T-cell (primary cell): Measurements from ENCODE around the gene PLSCR2. TPM values are rescaled to one million over a fixed set of nuclear protein-coding genes. Genes with fewer than 3 reads are reported as not detected.
A peak's percentile ranks its signal among the peaks of the same experiment; 100 is the strongest.
"Not testable (repeated sequence)": the region's sequence is repeated elsewhere in the genome, so short reads cannot be mapped to it uniquely, and the experiment has no call there.

ENCODE experiments used
- ATAC-seq, 4 experiments: fragments of 200-7000 bp in 3 of 4; fragments of 150-1000 bp in 1 of 4; cut with Tn5 transposase; replicated peaks in 1 of 4; 1 replicate in 3 of 4; 2 replicates in 1 of 4; pipeline ENCODE4 v1.10.0; 2021; ENCODE audit warnings: moderate library complexity in 3 of 4, mild to moderate bottlenecking in 2 of 4, moderate number of reproducible peaks in 1 of 4
- CTCF ChIA-PET, 2 donors: fragments of 300-600 bp; sonication (Branson Sonifier 250); formaldehyde crosslinking; loops; one replicate each; lab custom pipeline; 2022; ENCODE audit warnings: antibody characterized with exemption in 2 of 2; lab: Charles Lee
- POLR2A ChIA-PET, 2 donors: fragments of 300-600 bp; sonication (Branson Sonifier 250); formaldehyde crosslinking; loops; one replicate each; lab custom pipeline; 2022; ENCODE audit warnings: antibody characterized with exemption in 2 of 2; lab: Charles Lee
- DNase-seq, 35 experiments: peaks; one replicate each; pipeline versions ENCODE4 v3.0.0 to v3.0.0-alpha.2; 2013 to 2023
- H3K27ac ChIP-seq: one replicate; pipeline ENCODE4 v1.5.1; 2013; ENCODE audit warnings: low read length
- H3K27me3 ChIP-seq, 2 experiments: replicated peaks in 1 of 2; 1 replicate in 1 of 2; 2 replicates in 1 of 2; pipeline versions ENCODE4 v1.6.1 to v1.7.0; 2013; ENCODE audit warnings: low read length in 1 of 2, mixed read lengths in 1 of 2; ENCODE audit not compliant: control insufficient read depth in 2 of 2, insufficient read depth in 2 of 2; ENCODE audit errors: extremely low read depth in 1 of 2
- H3K36me3 ChIP-seq, 2 donors: 1 replicate in 1 of 2; 2 replicates in 1 of 2; pipeline versions ENCODE4 v1.6.1 to v1.7.0; 2013; ENCODE audit warnings: low read length in 1 of 2; ENCODE audit not compliant: control insufficient read depth in 2 of 2, insufficient read depth in 1 of 2; ENCODE audit errors: extremely low read depth in 1 of 2
- H3K4me1 ChIP-seq, 2 experiments: 1 replicate in 1 of 2; 2 replicates in 1 of 2; pipeline versions ENCODE4 v1.6.1 to v1.7.0; 2013; ENCODE audit warnings: low read length in 2 of 2, mixed read lengths in 1 of 2; ENCODE audit not compliant: insufficient read depth in 2 of 2, control insufficient read depth in 1 of 2; ENCODE audit errors: extremely low read depth in 1 of 2
- H3K4me3 ChIP-seq, 2 donors: 1 replicate in 1 of 2; 2 replicates in 1 of 2; pipeline versions ENCODE4 v1.5.1 to v1.7.0; 2013; ENCODE audit warnings: mild to moderate bottlenecking in 2 of 2, low read length in 1 of 2, moderate library complexity in 1 of 2; ENCODE audit not compliant: control insufficient read depth in 1 of 2; ENCODE audit errors: extremely low read depth in 1 of 2
- H3K9me3 ChIP-seq: 2 replicates; pipeline ENCODE4 v1.7.0; 2013
- H3K27ac Mint-ChIP-seq, 2 donors: one replicate each; pipeline ENCODE4 v1.8.0; 2020 to 2021; ENCODE audit warnings: mild to moderate bottlenecking in 2 of 2, mixed read lengths in 2 of 2
- H3K27me3 Mint-ChIP-seq, 2 donors: one replicate each; pipeline ENCODE4 v1.8.0; 2021 to 2022; ENCODE audit warnings: mixed read lengths in 2 of 2
- H3K36me3 Mint-ChIP-seq: one replicate; pipeline ENCODE4 v1.8.0; 2021; ENCODE audit warnings: mixed read lengths
- H3K4me1 Mint-ChIP-seq, 3 donors: one replicate each; pipeline ENCODE4 v1.8.0; 2020 to 2022; ENCODE audit warnings: mixed read lengths in 3 of 3, mild to moderate bottlenecking in 1 of 3
- H3K4me3 Mint-ChIP-seq, 3 donors: one replicate each; pipeline ENCODE4 v1.8.0; 2020 to 2022; ENCODE audit warnings: mild to moderate bottlenecking in 3 of 3, mixed read lengths in 3 of 3, moderate library complexity in 3 of 3
- H3K9me3 Mint-ChIP-seq, 3 donors: one replicate each; pipeline ENCODE4 v1.8.0; 2020 to 2022; ENCODE audit warnings: mixed read lengths in 3 of 3
- WGBS: methylation state at CpG from one replicate; pipeline ENCODE4 v1.1.5; 2013; ENCODE audit warnings: missing lambda C conversion rate; ENCODE audit not compliant: insufficient coverage; 5-methylcytosine and 5-hydroxymethylcytosine counted together
- total RNA-seq, 35 experiments: library from RNA in 6 of 35; stranded (reverse) in 6 of 35; fragments of 120-200 nt in 1 of 35; gene quantifications; one replicate each; pipeline versions ENCODE4 v1.2.1 to v1.2.4 and lab custom pipeline; 2013 to 2026

The PLSCR2 gene
- total RNA-seq, 5 donors from 2014 or later (not counting 1 experiment from before 2014, with no cell fraction given) = 0.63 to 1.2 TPM; not detected in 3

DNA sequence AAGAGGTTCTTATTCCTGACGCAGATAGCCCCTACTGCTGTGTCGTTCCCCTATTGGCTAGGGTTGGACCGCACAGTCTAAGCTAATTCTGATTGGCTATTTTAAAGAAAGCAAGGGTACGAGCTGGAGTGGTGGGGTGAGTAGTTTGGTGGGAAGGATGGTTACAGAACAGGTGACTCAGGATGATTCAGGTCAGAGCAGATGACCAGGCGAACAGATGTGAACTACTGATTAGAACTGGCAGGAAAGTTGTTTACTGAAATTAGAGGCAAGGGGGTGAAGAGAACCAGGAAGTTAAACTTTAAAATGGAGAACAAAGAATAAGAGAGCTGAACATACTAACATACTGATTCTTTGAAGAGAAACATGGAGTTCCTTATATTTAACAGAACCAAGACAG lies 56.6 kb downstream of the PLSCR2 start:
- peaks cover 7 to 14% (median 7%) of the 10 kb centered on the region in 3 donors for H3K9me3 Mint-ChIP-seq
- H3K36me3 ChIP-seq, H3K27me3 ChIP-seq, H3K36me3 Mint-ChIP-seq, POLR2A ChIA-PET, CTCF ChIA-PET, H3K27ac ChIP-seq, H3K4me3 Mint-ChIP-seq, H3K27ac Mint-ChIP-seq, H3K4me3 ChIP-seq, H3K4me1 Mint-ChIP-seq, H3K27me3 Mint-ChIP-seq, H3K4me1 ChIP-seq, ATAC-seq, H3K9me3 ChIP-seq, DNase-seq: not testable (repeated sequence)
- 91% methylated on average over 4 of the region's 5 CpGs for WGBS

DNA sequence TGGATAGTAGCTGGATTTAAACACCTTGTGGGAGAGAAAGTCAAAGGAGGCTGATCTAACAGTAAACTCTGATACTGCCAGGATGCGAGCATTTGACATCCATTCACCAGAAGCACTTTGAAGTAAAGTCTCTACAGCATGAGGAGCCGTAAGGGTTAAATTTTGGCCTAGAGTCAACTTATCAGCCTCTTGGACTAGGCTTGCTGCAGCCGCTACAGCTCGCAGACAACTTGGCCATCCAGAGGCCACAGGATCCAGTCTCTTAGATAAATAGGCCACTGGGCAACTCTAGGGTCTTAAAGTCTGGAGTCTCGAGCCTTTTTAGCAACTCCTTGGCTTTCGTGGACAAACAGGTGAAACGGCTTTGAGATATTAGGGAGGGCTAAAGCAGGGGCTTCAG lies 61.4 kb downstream of the PLSCR2 start:
- no peak overlapping the region for H3K4me3 ChIP-seq
- H3K27me3 ChIP-seq = peaks cover 0 to 2% of the 10 kb centered on the region in 2 experiments
- no peaks in the 10 kb centered on the region for H3K36me3 ChIP-seq
- Mint-ChIP-seq H3K27ac (no peak overlapping the region), H3K9me3 (peaks cover 7 to 14% (median 11%) of the 10 kb centered on the region in 3 donors), H3K4me3 (no peak overlapping the region), H3K4me1 (no peaks in the 10 kb centered on the region), H3K27me3 (peaks cover 0 to 9% of the 10 kb centered on the region in 2 donors), H3K36me3 (no peaks in the 10 kb centered on the region)
- ChIA-PET CTCF (no interaction called here), POLR2A (no interaction called here)
- H3K9me3 ChIP-seq = no peaks in the 10 kb centered on the region
- no peaks in the 10 kb centered on the region for H3K4me1 ChIP-seq
- no peak overlapping the region for H3K27ac ChIP-seq
- no peak for DNase-seq
- ATAC-seq = no peak
- WGBS = 85% methylated on average over 7 of the region's 7 CpGs

DNA sequence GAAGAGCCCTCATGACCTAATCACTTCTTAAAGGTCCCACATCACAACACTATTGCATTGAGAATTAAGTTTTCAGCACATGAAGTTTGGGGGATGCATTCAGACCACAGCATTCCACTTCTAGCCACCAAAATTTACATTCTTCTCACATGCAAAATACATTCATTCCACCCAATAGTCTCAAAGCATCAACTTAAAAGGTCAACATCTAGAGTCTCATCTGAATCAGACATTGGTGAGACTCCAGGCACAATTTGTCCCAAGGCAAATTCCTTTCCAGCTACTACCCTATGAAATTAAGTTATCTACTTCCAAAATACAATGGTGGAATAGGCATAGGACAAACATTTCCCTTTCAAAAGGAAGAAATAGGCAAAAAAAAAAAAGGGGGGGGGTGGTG lies 64.9 kb downstream of the PLSCR2 start:
- DNase-seq (no peak), ATAC-seq (no peak)
- Histone ChIP-seq H3K27me3 (peaks cover 0 to 2% of the 10 kb centered on the region in 2 experiments), H3K4me3 (no peak overlapping the region), H3K9me3 (no peaks in the 10 kb centered on the region), H3K4me1 (no peaks in the 10 kb centered on the region), H3K36me3 (no peaks in the 10 kb centered on the region), H3K27ac (no peak overlapping the region)
- ChIA-PET POLR2A (no interaction called here), CTCF (no interaction called here)
- H3K4me3 Mint-ChIP-seq = no peak overlapping the region
- peaks cover 0 to 9% of the 10 kb centered on the region in 2 donors for H3K27me3 Mint-ChIP-seq
- no peak overlapping the region for H3K27ac Mint-ChIP-seq
- H3K9me3 Mint-ChIP-seq = peaks cover 0 to 4% (median 0%) of the 10 kb centered on the region in 3 donors
- H3K36me3 Mint-ChIP-seq = no peaks in the 10 kb centered on the region
- H3K4me1 Mint-ChIP-seq = no peaks in the 10 kb centered on the region

DNA sequence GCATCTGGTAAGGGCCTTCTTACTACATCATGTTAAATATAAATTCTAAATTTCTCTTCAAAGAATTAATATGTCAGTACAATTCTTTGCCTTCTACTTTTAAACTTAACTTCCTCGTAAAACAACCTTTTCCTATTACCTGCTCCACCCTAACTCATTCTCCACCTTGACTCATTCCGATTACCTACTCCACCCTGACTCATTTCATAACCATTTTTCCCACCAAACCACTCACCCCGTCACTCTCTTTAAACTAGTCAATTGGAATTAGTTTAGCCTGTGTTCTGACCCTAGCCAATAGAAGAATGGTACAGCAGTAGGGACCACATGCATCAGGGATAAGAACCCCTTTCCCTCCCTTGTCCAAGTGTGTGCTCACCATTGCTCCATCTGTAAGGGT lies 65.6 kb downstream of the PLSCR2 start:
- Histone ChIP-seq H3K36me3 (no peaks in the 10 kb centered on the region), H3K9me3 (no peaks in the 10 kb centered on the region), H3K4me1 (no peaks in the 10 kb centered on the region), H3K27ac (no peak overlapping the region), H3K4me3 (no peak overlapping the region), H3K27me3 (no peaks in the 10 kb centered on the region)
- Mint-ChIP-seq H3K9me3 (peaks cover 0 to 4% (median 0%) of the 10 kb centered on the region in 3 donors), H3K4me1 (no peaks in the 10 kb centered on the region), H3K27me3 (peaks cover 0 to 9% of the 10 kb centered on the region in 2 donors), H3K4me3 (no peak overlapping the region), H3K36me3 (no peaks in the 10 kb centered on the region), H3K27ac (no peak overlapping the region)
- ChIA-PET POLR2A (no interaction called here), CTCF (no interaction called here)
- ATAC-seq (no peak), DNase-seq (no peak)
- no CpG with 5 or more reads among the region's 3 CpGs for whole genome bisulfite sequencing

DNA sequence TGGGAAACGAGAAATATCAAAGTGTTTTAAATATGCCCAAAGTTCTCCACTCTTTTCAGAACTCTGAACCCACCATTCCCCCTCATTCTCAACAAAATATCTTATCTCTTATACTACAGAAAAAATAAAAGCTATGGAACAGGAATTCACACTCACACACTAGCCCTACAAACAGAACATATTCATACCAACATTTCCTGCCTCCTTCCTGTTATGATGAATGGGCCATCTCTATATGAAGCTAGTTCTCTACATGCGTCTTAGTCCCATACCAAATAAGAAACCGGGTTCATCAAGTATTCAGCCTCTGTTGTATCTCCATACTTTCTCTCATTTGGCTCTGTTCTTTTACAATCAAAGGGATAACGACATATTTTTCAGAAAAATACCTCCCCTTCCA lies 72.6 kb downstream of the PLSCR2 start:
- Mint-ChIP-seq H3K27ac (no peak overlapping the region), H3K27me3 (no peaks in the 10 kb centered on the region), H3K36me3 (no peaks in the 10 kb centered on the region), H3K9me3 (no peaks in the 10 kb centered on the region), H3K4me3 (no peak overlapping the region), H3K4me1 (peaks cover 0 to 10% (median 9%) of the 10 kb centered on the region in 3 donors)
- DNase-seq (no peak), ATAC-seq (peak in 2 of 4 experiments; percentile 49 to 57)
- CTCF ChIA-PET = no interaction called here
- no CpG with 5 or more reads among the region's 4 CpGs for WGBS
- H3K4me1 ChIP-seq = no peaks in the 10 kb centered on the region
- H3K4me3 ChIP-seq = no peak overlapping the region
- H3K27me3 ChIP-seq = no peaks in the 10 kb centered on the region
- H3K27ac ChIP-seq = no peak overlapping the region
- POLR2A ChIA-PET = no interaction called here
- H3K36me3 ChIP-seq = no peaks in the 10 kb centered on the region
- no peaks in the 10 kb centered on the region for H3K9me3 ChIP-seq

DNA sequence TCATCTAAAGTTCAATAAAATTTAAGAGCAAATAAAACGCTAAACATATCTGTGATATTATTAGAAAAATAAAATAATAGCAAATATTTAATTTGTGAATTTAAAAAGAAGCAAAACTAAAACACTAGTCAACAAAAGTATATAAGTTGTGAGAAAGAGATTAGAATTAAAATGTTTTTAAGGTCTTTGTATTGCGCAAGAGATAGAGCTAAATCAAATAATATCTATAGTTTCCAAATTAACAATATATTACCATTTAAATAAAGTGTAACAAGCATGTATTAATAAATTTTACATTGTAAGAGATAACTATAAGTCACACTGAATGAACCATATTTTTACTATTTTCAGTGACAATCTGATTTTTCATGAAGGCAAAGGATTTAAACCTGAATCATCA lies 74.2 kb downstream of the PLSCR2 start:
- no peak for DNase-seq
- Histone ChIP-seq H3K27ac (no peak overlapping the region), H3K9me3 (no peaks in the 10 kb centered on the region), H3K27me3 (no peaks in the 10 kb centered on the region), H3K4me3 (no peak overlapping the region), H3K4me1 (no peaks in the 10 kb centered on the region), H3K36me3 (no peaks in the 10 kb centered on the region)
- ChIA-PET POLR2A (no interaction called here), CTCF (no interaction called here)
- Mint-ChIP-seq H3K27ac (no peak overlapping the region), H3K36me3 (no peaks in the 10 kb centered on the region), H3K4me3 (no peak overlapping the region), H3K4me1 (peaks cover 0 to 10% (median 9%) of the 10 kb centered on the region in 3 donors), H3K27me3 (no peaks in the 10 kb centered on the region), H3K9me3 (no peaks in the 10 kb centered on the region)
- no CpG with 5 or more reads among the region's 2 CpGs for WGBS
- no peak for ATAC-seq

DNA sequence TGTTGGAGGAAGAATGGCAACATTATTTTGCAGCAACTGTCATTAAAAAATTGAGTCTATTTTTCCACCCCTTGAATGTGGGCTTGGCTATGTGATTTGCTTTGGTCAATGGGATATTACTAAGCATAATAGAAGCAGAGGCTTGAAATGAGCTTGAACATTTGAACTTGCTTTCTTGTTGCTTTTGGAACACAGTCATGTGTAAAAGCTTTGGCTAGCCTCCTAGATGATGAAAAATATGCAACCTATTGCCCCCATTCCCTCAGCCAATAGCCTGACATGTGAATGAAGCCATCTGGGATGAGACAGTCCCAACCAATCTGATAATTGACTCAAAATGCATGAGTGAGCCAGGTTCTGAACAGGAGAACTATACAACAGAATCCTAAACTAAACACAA lies 78.4 kb downstream of the PLSCR2 start:
- Mint-ChIP-seq H3K9me3 (no peaks in the 10 kb centered on the region), H3K27ac (no peak overlapping the region), H3K4me3 (no peak overlapping the region), H3K36me3 (no peaks in the 10 kb centered on the region), H3K27me3 (peaks cover 2 to 5% of the 10 kb centered on the region in 2 donors), H3K4me1 (no peaks in the 10 kb centered on the region)
- H3K9me3 ChIP-seq = no peaks in the 10 kb centered on the region
- H3K4me3 ChIP-seq = no peak overlapping the region
- no peaks in the 10 kb centered on the region for H3K27me3 ChIP-seq
- DNase-seq = no peak
- no peaks in the 10 kb centered on the region for H3K36me3 ChIP-seq
- no peak overlapping the region for H3K27ac ChIP-seq
- CTCF ChIA-PET = no interaction called here
- ATAC-seq = no peak
- no peaks in the 10 kb centered on the region for H3K4me1 ChIP-seq
- POLR2A ChIA-PET = no interaction called here
